Fibroblast of skin of back (primary cell): ENCODE results near the gene VWA1. TPM values are rescaled to one million over a fixed set of nuclear protein-coding genes. Genes with fewer than 3 reads are reported as not detected.
A peak's percentile ranks its signal among the peaks of the same experiment; 100 is the strongest.
"Not testable (repeated sequence)": the region's sequence is repeated elsewhere in the genome, so short reads cannot be mapped to it uniquely, and the experiment has no call there.

ENCODE experiments used
- DNase-seq: peaks from one replicate; pipeline ENCODE4 v3.0.0-alpha.2; 2013
- polyA plus RNA-seq, 2 experiments: library from polyadenylated mRNA; unstranded; fragments of 120-200 nt; gene quantifications; one replicate each; pipeline ENCODE4 v1.2.1, GENCODE V29; 2013; ENCODE audit not compliant: insufficient read length in 2 of 2

The VWA1 gene, protein sequence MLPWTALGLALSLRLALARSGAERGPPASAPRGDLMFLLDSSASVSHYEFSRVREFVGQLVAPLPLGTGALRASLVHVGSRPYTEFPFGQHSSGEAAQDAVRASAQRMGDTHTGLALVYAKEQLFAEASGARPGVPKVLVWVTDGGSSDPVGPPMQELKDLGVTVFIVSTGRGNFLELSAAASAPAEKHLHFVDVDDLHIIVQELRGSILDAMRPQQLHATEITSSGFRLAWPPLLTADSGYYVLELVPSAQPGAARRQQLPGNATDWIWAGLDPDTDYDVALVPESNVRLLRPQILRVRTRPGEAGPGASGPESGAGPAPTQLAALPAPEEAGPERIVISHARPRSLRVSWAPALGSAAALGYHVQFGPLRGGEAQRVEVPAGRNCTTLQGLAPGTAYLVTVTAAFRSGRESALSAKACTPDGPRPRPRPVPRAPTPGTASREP
- 10.9 TPM for polyA plus RNA-seq (2013, experiment 1 of 2; ENCODE audit: insufficient read length)
- 11.2 TPM for polyA plus RNA-seq (2013, experiment 2 of 2; ENCODE audit: insufficient read length)

DNA sequence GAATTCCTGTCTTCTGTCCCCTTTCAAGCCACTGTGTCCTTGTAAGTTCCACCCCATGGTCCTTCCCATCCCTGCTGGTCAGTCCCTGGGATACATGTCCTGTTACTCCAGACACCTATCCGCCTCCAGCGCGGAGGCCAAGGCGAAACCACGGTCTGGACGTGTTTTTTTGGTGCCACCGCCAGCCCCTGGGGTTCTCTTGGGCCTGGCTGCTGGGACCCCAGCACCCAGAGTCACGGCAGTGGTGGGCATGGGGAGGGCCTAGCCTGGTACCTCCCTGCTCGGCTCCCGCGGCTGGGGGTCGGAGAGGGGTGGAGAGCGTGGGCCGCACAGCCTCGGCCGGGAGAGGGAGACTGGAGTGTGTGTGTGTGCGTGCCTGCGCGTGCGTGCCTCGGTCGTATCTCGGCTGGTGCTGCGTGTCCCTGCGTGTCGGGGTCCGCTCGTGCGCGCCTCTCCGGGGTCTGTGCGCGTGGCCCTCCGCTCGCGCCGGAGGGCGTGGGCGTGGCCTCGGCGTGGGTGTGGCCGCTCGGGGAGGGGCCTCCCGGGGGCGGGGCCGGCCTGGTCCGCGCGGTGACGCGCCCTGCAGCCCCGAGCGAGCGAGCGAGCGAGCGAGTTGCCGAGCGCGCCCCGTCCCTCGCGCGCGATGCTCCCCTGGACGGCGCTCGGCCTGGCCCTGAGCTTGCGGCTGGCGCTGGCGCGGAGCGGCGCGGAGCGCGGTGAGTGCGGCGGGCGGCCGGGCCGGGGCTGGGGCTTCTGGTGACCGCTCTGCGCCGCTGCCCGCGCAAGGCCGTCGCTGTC lies at the start of gene VWA1:
TSS of gene VWA1 (plus strand) at position 585 of the 798 bp plus-strand sequence. CDS start at position 644, 59 bp downstream.
- peak; percentile 63 for DNase-seq

- no peak for DNase-seq
Observed at GRCh38 chr1:1385931-1386330, 49.6 kb upstream of the VWA1 start.

- DNase-seq = no peak
Observed at GRCh38 chr1:1387098-1388077, 48.1 kb upstream of the VWA1 start.

- no peak for DNase-seq
Observed at GRCh38 chr1:1388078-1388472, 47.4 kb upstream of the VWA1 start.

DNA sequence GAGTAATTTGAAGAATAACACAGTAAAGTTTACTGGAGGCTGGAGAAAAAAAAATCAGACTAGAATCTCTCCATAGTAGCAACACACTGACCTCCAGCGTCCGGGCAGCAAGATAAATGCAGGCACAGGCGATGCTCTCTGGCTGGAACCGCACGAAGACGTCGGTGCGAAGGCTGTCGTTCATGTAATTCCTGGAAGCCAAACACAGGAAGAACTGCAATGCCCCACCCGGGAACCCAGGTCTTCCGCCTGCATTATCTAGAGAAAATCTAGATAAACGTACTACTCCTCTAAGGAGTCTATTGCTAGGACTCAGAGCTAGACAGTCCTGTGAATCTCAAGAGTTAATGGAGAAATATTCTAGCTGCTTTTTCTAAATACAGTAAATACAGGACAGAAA lies 44.8 kb upstream of the VWA1 start:
- DNase-seq = no peak

GRCh38 chr1:1391225-1391624 lies 44.3 kb upstream of the VWA1 start:
- DNase-seq = no peak

DNA sequence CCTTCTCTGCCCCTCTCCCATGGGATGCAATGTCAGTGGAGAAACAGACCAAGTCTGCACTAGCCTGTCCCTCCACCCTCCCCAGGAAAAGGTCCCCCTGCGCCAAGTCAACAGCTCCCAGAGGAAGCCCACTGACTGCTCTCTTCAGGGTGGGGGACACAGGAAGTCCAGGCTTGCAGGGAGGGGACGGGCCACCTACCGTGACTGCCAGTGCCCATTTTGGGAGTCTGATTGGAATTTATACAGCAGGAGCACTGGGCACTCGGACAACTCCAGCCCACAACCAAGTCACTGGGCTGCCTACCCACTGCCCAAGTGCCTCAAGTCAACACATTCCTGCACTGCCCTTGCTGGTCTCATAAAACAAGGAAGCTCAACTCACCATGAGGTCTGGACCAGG lies 42.5 kb upstream of the VWA1 start:
- DNase-seq = no peak

- DNase-seq = no peak
Observed at GRCh38 chr1:1393428-1393827, 42.1 kb upstream of the VWA1 start.

GRCh38 chr1:1394116-1394515 lies 41.4 kb upstream of the VWA1 start:
- no peak for DNase-seq

GRCh38 chr1:1395166-1395565 lies 40.3 kb upstream of the VWA1 start:
- no peak for DNase-seq

- DNase-seq = no peak
Observed at GRCh38 chr1:1397839-1398523, 37.5 kb upstream of the VWA1 start.

DNA sequence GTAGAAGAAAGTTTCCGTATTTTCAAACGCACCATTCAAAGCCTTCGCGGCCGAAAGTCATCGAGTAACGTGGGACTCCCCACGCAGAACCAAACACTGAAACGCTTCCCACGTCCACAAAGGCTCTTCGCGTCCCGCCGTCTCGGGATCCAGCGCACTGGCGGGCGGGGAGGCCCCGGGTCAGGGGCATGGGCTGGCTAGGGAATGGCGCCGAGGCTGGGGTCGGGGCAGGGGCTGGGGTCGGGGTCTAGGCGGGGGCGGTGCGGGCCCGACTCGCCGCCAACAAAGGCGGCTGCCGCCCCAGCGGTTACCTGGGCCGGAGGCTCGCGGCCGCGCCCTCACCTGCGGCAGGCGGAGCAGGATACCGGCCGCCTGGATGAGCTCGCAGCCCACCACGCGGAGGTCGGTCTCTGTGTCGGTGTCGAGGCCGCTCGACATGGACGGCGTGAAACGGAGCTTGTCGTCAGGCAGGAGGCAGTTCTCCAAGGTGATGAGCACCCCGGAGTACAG lies 36.8 kb upstream of the VWA1 start:
- no peak for DNase-seq

GRCh38 chr1:1399187-1399871 lies 36.2 kb upstream of the VWA1 start, which contains the start of gene CCNL2:
TSS of gene CCNL2 (minus strand) at chr1:1399335. CDS start at chr1:1399306, 29 bp downstream.
- DNase-seq = peak; percentile 98

GRCh38 chr1:1399872-1400575 lies 35.5 kb upstream of the VWA1 start:
- DNase-seq = no peak

DNA sequence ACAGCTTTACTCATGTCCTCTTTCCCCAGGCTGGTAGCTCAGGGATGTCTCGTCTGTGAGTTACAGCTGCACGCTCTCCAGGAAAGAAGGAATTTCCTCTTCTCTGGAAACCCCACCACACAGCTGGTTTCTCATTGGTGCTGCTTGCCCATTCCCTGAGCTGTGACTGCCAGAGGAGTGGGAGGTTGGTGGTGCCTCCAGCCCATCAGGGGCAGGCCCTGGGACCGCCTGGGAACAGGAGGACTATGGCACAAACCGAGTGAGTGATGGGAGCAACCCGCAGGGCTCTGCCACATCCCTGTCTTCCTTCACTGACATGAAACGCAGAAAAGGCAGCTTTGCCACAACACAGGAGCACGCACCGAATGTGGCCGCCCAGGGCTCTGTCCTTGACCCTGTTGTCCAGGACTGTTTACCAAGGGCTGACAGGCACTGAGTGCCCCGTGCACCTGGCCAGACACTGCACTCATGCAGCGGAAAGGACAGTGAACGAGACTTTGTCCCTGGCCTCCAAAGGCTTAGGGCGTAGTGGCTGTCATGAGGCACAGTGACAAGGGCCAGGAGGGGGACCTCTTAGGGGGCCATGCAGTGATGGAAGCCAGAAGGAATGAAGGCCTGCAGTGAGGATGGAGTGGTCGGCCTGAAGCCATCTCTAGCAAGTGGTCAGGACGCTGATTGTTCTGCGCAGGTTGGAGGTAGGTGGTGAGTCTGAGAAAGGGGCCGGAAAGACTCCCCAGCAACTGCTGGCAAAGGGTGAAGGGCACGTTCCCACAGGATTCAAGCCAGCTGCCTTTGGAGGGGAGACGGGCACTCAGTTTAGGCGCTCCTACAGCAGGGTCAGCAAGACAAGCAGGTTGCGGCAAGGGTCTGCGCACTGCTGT lies 34.7 kb upstream of the VWA1 start:
- no peak for DNase-seq

DNA sequence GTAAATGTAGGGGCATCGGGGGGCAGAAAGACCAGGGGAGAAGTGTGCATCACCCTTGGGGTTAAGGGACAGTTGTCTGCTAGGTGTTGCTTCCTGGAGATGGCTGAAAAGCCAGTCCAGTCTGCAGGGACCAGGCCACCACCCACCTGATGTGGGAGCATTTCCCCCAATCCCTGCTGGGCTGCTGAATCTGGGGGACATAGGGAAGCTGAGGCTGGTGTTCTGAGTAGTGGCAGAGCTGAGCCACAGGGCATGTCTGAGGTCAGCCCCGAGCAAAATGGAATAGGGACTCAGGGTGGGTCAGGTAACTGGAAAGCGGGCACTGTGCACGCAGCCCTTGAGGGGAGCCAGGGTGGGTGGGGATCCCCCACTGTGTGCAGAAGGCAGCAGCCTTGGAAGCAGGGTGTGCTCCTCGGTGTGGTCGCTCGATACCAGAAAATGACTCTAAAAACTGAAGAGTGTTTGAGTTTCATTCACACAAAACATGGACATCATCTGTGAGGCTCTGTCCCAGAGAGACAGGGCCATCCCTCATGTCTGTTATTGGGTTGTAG lies 34.0 kb upstream of the VWA1 start:
- DNase-seq = no peak

DNA sequence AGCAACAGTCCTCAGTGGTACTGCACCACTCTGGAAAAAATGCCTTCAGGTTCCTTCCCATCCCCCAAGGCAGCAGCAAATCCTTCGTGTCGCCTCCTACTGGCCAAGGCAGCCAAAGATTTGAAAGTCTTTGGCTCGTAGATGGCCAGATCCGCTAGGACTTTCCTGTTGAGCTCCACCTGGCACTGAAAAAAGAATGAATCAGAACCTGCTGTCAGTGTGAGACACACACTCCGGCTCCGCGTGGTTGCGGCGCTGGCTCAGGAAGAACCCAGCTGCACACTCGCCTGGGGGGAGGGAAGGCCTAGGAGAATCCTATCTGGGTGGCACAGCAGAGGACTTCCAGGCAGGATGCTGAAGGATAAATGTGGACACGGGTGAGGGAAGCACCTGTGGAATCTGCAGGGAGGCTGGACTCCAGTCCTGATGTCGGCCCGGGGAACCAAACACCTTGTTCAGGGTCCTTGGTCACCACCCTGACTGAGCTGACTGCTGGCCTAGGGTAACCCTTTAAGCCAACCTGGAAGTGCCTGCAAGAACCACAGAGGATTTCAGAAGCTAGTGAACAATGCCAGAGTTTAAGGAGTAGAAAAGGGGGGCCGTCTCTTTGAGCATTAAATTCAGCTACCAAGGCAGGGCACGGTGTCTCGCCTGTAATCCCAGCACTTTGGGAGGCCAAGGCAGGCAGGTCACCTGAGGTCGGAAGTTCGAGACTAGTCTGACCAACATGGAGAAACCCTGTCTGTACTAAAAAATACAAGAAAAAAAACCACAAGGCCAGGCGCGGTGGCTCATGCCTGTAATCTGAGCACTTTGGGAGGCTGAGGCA lies 33.2 kb upstream of the VWA1 start:
- peak; percentile 52 for DNase-seq

GRCh38 chr1:1402901-1403392 lies 32.5 kb upstream of the VWA1 start:
- not testable (repeated sequence) for DNase-seq
